Activated naive CD4-positive, alpha-beta T cell treated with anti-CD3 and anti-CD28 coated beads, Interleukin-2, amount 50 U/mL, for 24 hours (primary cell): ENCODE results near the gene CDS1.
"Not testable (repeated sequence)": the region's sequence is repeated elsewhere in the genome, so short reads cannot be mapped to it uniquely, and the experiment has no call there.

Source experiments
- H3K27ac Mint-ChIP-seq: one replicate; pipeline ENCODE4 v1.8.0; 2021; ENCODE audit warnings: mild to moderate bottlenecking, mixed read lengths
- H3K27me3 Mint-ChIP-seq: one replicate; pipeline ENCODE4 v1.8.0; 2021; ENCODE audit warnings: mixed read lengths
- H3K36me3 Mint-ChIP-seq: one replicate; pipeline ENCODE4 v1.8.0; 2021; ENCODE audit warnings: mixed read lengths
- H3K4me1 Mint-ChIP-seq: one replicate; pipeline ENCODE4 v1.8.0; 2021; ENCODE audit warnings: mixed read lengths
- H3K4me3 Mint-ChIP-seq: one replicate; pipeline ENCODE4 v1.8.0; 2021; ENCODE audit warnings: mild to moderate bottlenecking, mixed read lengths
- H3K9me3 Mint-ChIP-seq: one replicate; pipeline ENCODE4 v1.8.0; 2021; ENCODE audit warnings: mixed read lengths

CDS1 gene

GRCh38 chr4:84678976-84679744, 96.2 kb downstream of the CDS1 start:
- Mint-ChIP-seq H3K36me3 (no peaks in the 10 kb centered on the region), H3K27ac (no peak overlapping the region), H3K27me3 (peaks cover 4% of the 10 kb centered on the region), H3K4me3 (no peak overlapping the region), H3K9me3 (no peaks in the 10 kb centered on the region), H3K4me1 (peaks cover 6% of the 10 kb centered on the region)

- no peak overlapping the region for H3K27ac Mint-ChIP-seq
- peaks cover 3% of the 10 kb centered on the region for H3K27me3 Mint-ChIP-seq
- H3K4me3 Mint-ChIP-seq, result no peak overlapping the region
- no peaks in the 10 kb centered on the region for H3K9me3 Mint-ChIP-seq
- H3K36me3 Mint-ChIP-seq, result no peaks in the 10 kb centered on the region
- H3K4me1 Mint-ChIP-seq, result peaks cover 6% of the 10 kb centered on the region
Measured at GRCh38 chr4:84680956-84681355, 98.0 kb downstream of the CDS1 start.

GRCh38 chr4:84681486-84682274, 98.8 kb downstream of the CDS1 start:
- no peak overlapping the region for H3K27ac Mint-ChIP-seq
- no peak overlapping the region for H3K4me3 Mint-ChIP-seq

GRCh38 chr4:84682661-84683060, 99.7 kb downstream of the CDS1 start:
- H3K36me3 Mint-ChIP-seq, H3K4me1 Mint-ChIP-seq: not testable (repeated sequence)

More at GRCh38 chr4:84681486-84682274, 98.8 kb downstream of the CDS1 start:
- no peaks in the 10 kb centered on the region for H3K36me3 Mint-ChIP-seq
- peaks cover 3% of the 10 kb centered on the region for H3K27me3 Mint-ChIP-seq
- peaks cover 6% of the 10 kb centered on the region for H3K4me1 Mint-ChIP-seq
- no peaks in the 10 kb centered on the region for H3K9me3 Mint-ChIP-seq

GRCh38 chr4:84683064-84683850, 100.3 kb downstream of the CDS1 start:
- Mint-ChIP-seq H3K27me3 (peaks cover 3% of the 10 kb centered on the region), H3K9me3 (no peaks in the 10 kb centered on the region), H3K36me3 (no peaks in the 10 kb centered on the region), H3K4me3 (no peak overlapping the region), H3K27ac (no peak overlapping the region), H3K4me1 (peaks cover 6% of the 10 kb centered on the region)

More at GRCh38 chr4:84682661-84683060, 99.7 kb downstream of the CDS1 start:
- H3K9me3 Mint-ChIP-seq, H3K4me3 Mint-ChIP-seq, H3K27ac Mint-ChIP-seq, H3K27me3 Mint-ChIP-seq: not testable (repeated sequence)

DNA sequence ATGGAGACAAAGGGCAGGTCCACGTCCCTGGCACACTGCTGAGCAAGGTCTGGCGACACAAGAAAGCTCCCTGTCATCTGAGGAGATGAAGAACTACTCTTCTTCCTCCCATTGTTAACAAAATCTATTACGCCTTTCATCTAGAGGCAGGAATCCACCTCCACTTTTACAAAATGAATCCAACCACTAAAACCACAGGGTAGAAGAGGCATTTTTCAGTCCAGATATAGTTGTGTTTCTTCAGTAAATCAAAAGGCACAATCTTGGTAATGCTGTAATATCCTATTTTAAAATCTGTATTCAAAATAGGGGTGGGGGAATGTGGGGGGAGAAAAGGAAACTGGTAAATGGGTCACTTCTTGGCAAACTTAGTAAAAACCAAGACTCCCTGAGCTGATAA, 101.4 kb downstream of the CDS1 start:
- no peak overlapping the region for H3K4me3 Mint-ChIP-seq
- H3K36me3 Mint-ChIP-seq, result no peaks in the 10 kb centered on the region
- no peak overlapping the region for H3K27ac Mint-ChIP-seq
- H3K4me1 Mint-ChIP-seq, result peaks cover 6% of the 10 kb centered on the region
- no peaks in the 10 kb centered on the region for H3K9me3 Mint-ChIP-seq
- H3K27me3 Mint-ChIP-seq, result peaks cover 3% of the 10 kb centered on the region

- no peaks in the 10 kb centered on the region for H3K9me3 Mint-ChIP-seq
- no peak overlapping the region for H3K27ac Mint-ChIP-seq
- H3K4me3 Mint-ChIP-seq, result no peak overlapping the region
- H3K4me1 Mint-ChIP-seq, result peaks cover 6% of the 10 kb centered on the region
- no peaks in the 10 kb centered on the region for H3K36me3 Mint-ChIP-seq
- H3K27me3 Mint-ChIP-seq, result no peaks in the 10 kb centered on the region
Measured at GRCh38 chr4:84685105-84685504, 102.2 kb downstream of the CDS1 start.

GRCh38 chr4:84688605-84689004, 105.7 kb downstream of the CDS1 start:
- H3K27me3 Mint-ChIP-seq, result no peaks in the 10 kb centered on the region
- no peak overlapping the region for H3K4me3 Mint-ChIP-seq
- H3K4me1 Mint-ChIP-seq, result no peaks in the 10 kb centered on the region
- H3K9me3 Mint-ChIP-seq, result no peaks in the 10 kb centered on the region
- H3K36me3 Mint-ChIP-seq, result no peaks in the 10 kb centered on the region
- no peak overlapping the region for H3K27ac Mint-ChIP-seq

DNA sequence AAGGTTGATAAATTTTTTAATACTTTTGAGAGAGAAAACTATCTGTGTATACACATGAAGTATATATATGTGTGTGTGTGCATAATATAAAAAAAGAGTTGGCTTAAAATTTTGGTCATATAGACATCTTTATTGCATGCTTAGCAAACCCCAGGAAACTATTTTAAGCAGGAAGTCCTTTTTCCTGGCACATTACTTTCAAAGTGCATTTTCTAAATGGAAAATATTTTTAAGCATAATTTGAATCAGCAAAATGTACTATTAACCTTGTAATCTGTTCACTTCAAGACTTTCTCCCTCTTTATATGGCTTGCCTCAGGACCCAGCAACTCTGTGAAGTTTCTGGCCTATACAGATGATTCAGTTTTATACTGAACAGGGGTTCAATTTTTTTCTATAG, 106.3 kb downstream of the CDS1 start:
- Mint-ChIP-seq H3K27ac (no peak overlapping the region), H3K9me3 (no peaks in the 10 kb centered on the region), H3K27me3 (no peaks in the 10 kb centered on the region), H3K36me3 (no peaks in the 10 kb centered on the region), H3K4me1 (no peaks in the 10 kb centered on the region), H3K4me3 (no peak overlapping the region)

GRCh38 chr4:84690481-84690880, 107.6 kb downstream of the CDS1 start:
- Mint-ChIP-seq H3K27me3 (no peaks in the 10 kb centered on the region), H3K9me3 (no peaks in the 10 kb centered on the region), H3K4me1 (no peaks in the 10 kb centered on the region), H3K4me3 (no peak overlapping the region), H3K36me3 (no peaks in the 10 kb centered on the region), H3K27ac (no peak overlapping the region)

DNA sequence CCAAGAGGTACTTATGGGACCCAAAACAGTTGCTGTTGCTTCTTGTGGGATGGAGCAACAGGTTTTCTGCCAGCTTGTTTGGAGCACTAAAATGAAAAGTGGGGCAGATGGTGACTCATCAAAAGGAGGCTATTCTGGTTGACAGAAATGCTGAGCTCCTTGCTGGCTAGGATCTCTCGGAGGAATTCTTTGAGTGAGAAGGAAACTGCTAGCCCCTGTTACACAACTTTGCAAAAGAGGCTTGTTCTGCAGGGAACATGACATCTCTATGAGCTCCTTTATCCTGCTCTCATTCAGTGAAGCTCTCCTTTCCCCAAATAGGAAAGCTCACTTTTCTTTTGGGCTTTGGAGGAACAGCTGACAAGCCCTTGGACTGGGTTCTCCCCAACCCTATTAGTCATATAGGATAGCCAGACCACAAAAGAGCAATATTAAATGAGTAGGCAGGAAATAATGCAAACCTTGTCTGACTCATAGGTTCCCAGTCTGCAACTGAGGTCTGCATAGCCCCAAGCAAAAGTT, 108.3 kb downstream of the CDS1 start:
- Mint-ChIP-seq H3K36me3 (no peaks in the 10 kb centered on the region), H3K27ac (no peak overlapping the region), H3K27me3 (no peaks in the 10 kb centered on the region), H3K4me3 (no peak overlapping the region), H3K9me3 (no peaks in the 10 kb centered on the region), H3K4me1 (no peaks in the 10 kb centered on the region)

DNA sequence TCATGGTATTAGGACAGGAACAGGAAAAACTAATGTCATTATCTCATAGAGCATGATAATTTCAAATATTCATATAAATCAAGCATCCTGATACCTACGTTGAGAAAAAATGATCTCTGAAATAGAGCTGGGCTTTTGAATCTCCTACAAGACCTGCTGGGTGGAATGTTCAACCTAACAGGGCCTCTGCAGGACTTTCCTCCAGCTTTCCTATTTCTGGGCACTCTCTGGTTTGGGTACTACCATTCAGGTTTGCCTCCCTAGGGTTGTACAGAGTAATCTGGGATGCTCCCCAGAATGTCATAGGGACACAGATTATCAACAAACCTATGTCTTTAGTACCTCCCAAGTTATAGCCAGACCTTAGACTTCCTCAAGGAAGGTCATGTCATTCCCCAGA, 108.9 kb downstream of the CDS1 start:
- H3K27ac Mint-ChIP-seq, result no peak overlapping the region

GRCh38 chr4:84697159-84697558, 114.2 kb downstream of the CDS1 start:
- no peaks in the 10 kb centered on the region for H3K4me1 Mint-ChIP-seq
- H3K36me3 Mint-ChIP-seq, result no peaks in the 10 kb centered on the region
- H3K9me3 Mint-ChIP-seq, result no peaks in the 10 kb centered on the region
- no peak overlapping the region for H3K4me3 Mint-ChIP-seq
- H3K27me3 Mint-ChIP-seq, result no peaks in the 10 kb centered on the region
- H3K27ac Mint-ChIP-seq, result no peak overlapping the region

More for the DNA sequence above, 108.9 kb downstream of the CDS1 start:
- H3K4me3 Mint-ChIP-seq, result no peak overlapping the region
- H3K36me3 Mint-ChIP-seq, result no peaks in the 10 kb centered on the region
- H3K9me3 Mint-ChIP-seq, result no peaks in the 10 kb centered on the region
- H3K27me3 Mint-ChIP-seq, result no peaks in the 10 kb centered on the region
- H3K4me1 Mint-ChIP-seq, result no peaks in the 10 kb centered on the region

DNA sequence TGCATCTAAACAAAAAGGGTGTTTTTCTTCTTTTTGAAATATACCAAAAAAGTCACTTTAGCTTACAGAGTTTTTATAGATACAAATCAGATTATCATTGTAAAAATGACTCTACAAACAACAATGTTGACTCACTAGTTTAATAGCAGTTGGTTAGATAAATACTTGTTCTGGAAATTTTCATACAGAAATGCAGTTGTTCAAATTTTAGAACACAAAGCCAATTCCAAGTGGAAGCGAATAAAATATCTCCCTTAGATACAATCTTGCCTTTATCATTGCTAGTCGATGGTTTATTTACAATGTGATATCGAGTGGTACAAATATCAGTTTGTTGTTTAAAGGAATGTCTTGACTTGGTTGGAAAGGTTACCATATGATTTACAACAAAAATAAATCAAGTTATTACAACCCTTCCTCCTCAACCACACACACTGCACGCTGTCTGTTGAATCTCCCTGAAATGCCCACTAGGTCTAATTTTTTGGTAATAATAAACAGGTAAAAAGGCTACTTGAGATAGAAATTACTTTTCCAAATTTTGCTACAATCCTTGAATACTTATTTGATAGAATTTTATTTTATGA, 114.8 kb downstream of the CDS1 start:
- Mint-ChIP-seq H3K27ac (no peak overlapping the region), H3K4me1 (no peaks in the 10 kb centered on the region), H3K4me3 (no peak overlapping the region)

DNA sequence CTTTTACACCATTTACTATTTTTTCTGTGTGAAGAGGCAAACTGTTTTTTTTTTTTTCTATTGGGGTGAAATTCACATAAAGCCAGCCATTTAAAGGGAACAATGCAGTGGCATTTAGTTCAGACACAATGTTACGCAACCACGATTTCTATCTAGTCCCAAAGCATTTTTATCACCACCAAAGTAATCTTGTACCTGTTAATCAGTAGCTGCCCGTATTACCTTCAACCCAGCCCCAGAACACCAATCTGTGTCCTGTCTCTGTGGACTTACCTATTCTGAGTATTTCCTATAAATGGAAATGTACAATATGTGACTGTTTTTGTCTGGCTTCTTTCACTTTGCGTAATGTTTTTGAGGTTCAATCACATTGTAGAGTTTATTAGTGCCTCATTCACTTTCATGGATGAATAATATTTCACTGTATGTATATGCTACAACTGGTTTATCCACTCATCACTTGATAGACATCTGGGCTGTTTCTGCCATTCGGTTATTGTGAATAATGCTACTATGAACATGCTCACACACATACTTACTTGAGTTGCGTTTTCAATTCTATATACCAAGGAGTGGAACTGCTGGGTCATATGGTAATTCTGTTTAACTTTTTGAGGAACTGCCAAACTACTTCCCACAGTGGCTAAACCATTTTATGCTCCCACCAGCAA, 116.2 kb downstream of the CDS1 start:
- Mint-ChIP-seq H3K36me3 (no peaks in the 10 kb centered on the region), H3K9me3 (no peaks in the 10 kb centered on the region), H3K27me3 (peaks cover 2% of the 10 kb centered on the region), H3K4me3 (no peak overlapping the region), H3K27ac (no peak overlapping the region), H3K4me1 (no peaks in the 10 kb centered on the region)

More for the DNA sequence above, 114.8 kb downstream of the CDS1 start:
- H3K9me3 Mint-ChIP-seq, result no peaks in the 10 kb centered on the region
- H3K36me3 Mint-ChIP-seq, result no peaks in the 10 kb centered on the region
- H3K27me3 Mint-ChIP-seq, result no peaks in the 10 kb centered on the region
